GM23338 (cell line): Measurements from ENCODE around the gene RWDD1. TPM values are rescaled to one million over a fixed set of nuclear protein-coding genes. Genes with fewer than 3 reads are reported as not detected.

Experiments used
- ATAC-seq: fragments of 200-7000 bp; cut with Tn5 transposase; 3 replicates; pipeline ENCODE4 v1.9.1; 2020
- DNase-seq: peaks from one replicate; pipeline ENCODE4 v3.0.0-alpha.2; 2015; ENCODE audit warnings: low spot score
- H2AFZ ChIP-seq: fragments of 200-600 bp; sonication (generic); 2 replicates; pipeline ENCODE4 v1.8.0; 2016; ENCODE audit warnings: antibody characterized with exemption, mild to moderate bottlenecking, moderate library complexity
- H3F3A ChIP-seq: fragments of 200-600 bp; sonication (generic); replicated peaks from 2 replicates; pipeline ENCODE4 v1.8.0; 2017; ENCODE audit warnings: antibody characterized with exemption, mixed run types, low read depth
- H3K27ac ChIP-seq: fragments of 200-600 bp; sonication (generic); 2 replicates; pipeline ENCODE4 v1.6.1; 2016; ENCODE audit warnings: low read depth
- H3K27me3 ChIP-seq: fragments of 200-600 bp; sonication (generic); 2 replicates; pipeline ENCODE4 v1.8.0; 2016; ENCODE audit warnings: mild to moderate bottlenecking, mixed run types, moderate library complexity; ENCODE audit not compliant: insufficient read depth
- H3K36me3 ChIP-seq: fragments of 200-600 bp; sonication (generic); 2 replicates; pipeline ENCODE4 v1.8.0; 2016; ENCODE audit warnings: mild to moderate bottlenecking; ENCODE audit not compliant: insufficient read depth
- H3K4me1 ChIP-seq: fragments of 200-600 bp; sonication (generic); 2 replicates; pipeline ENCODE4 v1.8.0; 2016; ENCODE audit warnings: mild to moderate bottlenecking, moderate library complexity; ENCODE audit not compliant: insufficient read depth
- H3K4me2 ChIP-seq: fragments of 200-600 bp; sonication (generic); 2 replicates; pipeline ENCODE4 v1.7.1; 2017; ENCODE audit warnings: mixed run types
- H3K4me3 ChIP-seq: fragments of 200-600 bp; sonication (generic); 2 replicates; pipeline ENCODE4 v1.6.1; 2016; ENCODE audit warnings: mixed run types
- H3K79me2 ChIP-seq: fragments of 200-600 bp; sonication (generic); replicated peaks from 2 replicates; pipeline ENCODE4 v1.8.0; 2017; ENCODE audit warnings: mild to moderate bottlenecking; ENCODE audit not compliant: insufficient read depth
- H3K9me2 ChIP-seq: fragments of 200-600 bp; sonication (generic); 2 replicates; pipeline ENCODE4 v1.8.0; 2017; ENCODE audit not compliant: insufficient read depth
- H4K20me1 ChIP-seq: fragments of 200-600 bp; sonication (generic); replicated peaks from 2 replicates; pipeline ENCODE4 v1.8.0; 2017; ENCODE audit warnings: mild to moderate bottlenecking; ENCODE audit not compliant: insufficient read depth
- H3K27ac Mint-ChIP-seq: 2 replicates; pipeline ENCODE4 v1.8.0; 2020; ENCODE audit warnings: inconsistent platforms, mild to moderate bottlenecking, moderate library complexity, mixed read lengths
- H3K27me3 Mint-ChIP-seq: 3 replicates; pipeline ENCODE4 v1.8.0; 2022; ENCODE audit warnings: low read depth, mild to moderate bottlenecking, moderate library complexity, mixed read lengths, inconsistent platforms; ENCODE audit not compliant: insufficient read depth, poor library complexity
- H3K36me3 Mint-ChIP-seq: 3 replicates; pipeline ENCODE4 v1.8.0; 2021; ENCODE audit warnings: low read depth, mild to moderate bottlenecking, inconsistent platforms, moderate library complexity, mixed read lengths
- H3K4me1 Mint-ChIP-seq: 3 replicates; pipeline ENCODE4 v1.8.0; 2020; ENCODE audit warnings: mild to moderate bottlenecking, inconsistent platforms, mixed read lengths
- H3K4me3 Mint-ChIP-seq: 3 replicates; pipeline ENCODE4 v1.8.0; 2021; ENCODE audit warnings: moderate library complexity, mild to moderate bottlenecking, inconsistent platforms, mixed read lengths
- H3K9me3 Mint-ChIP-seq: 3 replicates; pipeline ENCODE4 v1.8.0; 2020; ENCODE audit warnings: moderate library complexity, mild to moderate bottlenecking, inconsistent platforms, mixed read lengths
- CREB1 ChIP-seq: fragments of 250-450 bp; sonication (Bioruptor Pico); IDR thresholded peaks from 2 replicates; pipeline ENCODE4 v1.5.0; 2020; ENCODE audit warnings: low read depth, mild to moderate bottlenecking, moderate library complexity
- CTCF ChIP-seq, 2 experiments: fragments of 200-600 bp in 1 of 2; sonication (generic) in 1 of 2; conservative IDR thresholded peaks; 2 replicates each; pipeline versions ENCODE4 v1.5.1 to v1.6.1; 2016 to 2017; ENCODE audit warnings: antibody characterized with exemption in 2 of 2, low read depth in 2 of 2, mild to moderate bottlenecking in 2 of 2, moderate library complexity in 1 of 2
- EZH2 ChIP-seq: fragments of 200-600 bp; sonication (generic); IDR thresholded peaks from one replicate; pipeline ENCODE4 v1.8.0; 2017; ENCODE audit warnings: antibody characterized with exemption, mild to moderate bottlenecking, low read depth; ENCODE audit not compliant: unreplicated experiment
- EZH2phosphoT487 ChIP-seq: fragments of 200-600 bp; sonication (generic); IDR thresholded peaks from one replicate; pipeline ENCODE4 v1.8.1; 2018; ENCODE audit warnings: antibody characterized with exemption; ENCODE audit not compliant: unreplicated experiment
- NANOG ChIP-seq: IDR thresholded peaks from 2 replicates; pipeline ENCODE4 v1.6.1; 2016; ENCODE audit warnings: antibody characterized with exemption, borderline replicate concordance
- POLR2AphosphoS5 ChIP-seq: IDR thresholded peaks from 2 replicates; pipeline ENCODE4 v1.6.1; 2016; ENCODE audit warnings: antibody characterized with exemption, low read depth
- REST ChIP-seq: IDR thresholded peaks from one replicate; pipeline ENCODE4 v1.6.1; 2018; ENCODE audit warnings: antibody characterized with exemption; ENCODE audit not compliant: unreplicated experiment
- STAT1 ChIP-seq: IDR thresholded peaks from one replicate; pipeline ENCODE4 v1.6.1; 2016; ENCODE audit warnings: antibody characterized with exemption; ENCODE audit not compliant: unreplicated experiment
- ZNF114 ChIP-seq: fragments of 250-450 bp; sonication (Bioruptor Pico); IDR thresholded peaks from 2 replicates; pipeline ENCODE4 v1.5.0; 2020; ENCODE audit warnings: mild to moderate bottlenecking, moderate library complexity
- ZNF331 ChIP-seq: fragments of 250-450 bp; sonication (Bioruptor Pico); IDR thresholded peaks from 2 replicates; pipeline ENCODE4 v1.5.0; 2020; ENCODE audit warnings: low read depth, mild to moderate bottlenecking, moderate library complexity
- polyA plus RNA-seq: library from polyadenylated mRNA; unstranded; fragments of >200 nt; fragmentation: Nextera tagmentation; extraction: Ambion mirVana; gene quantifications from 2 replicates; pipeline ENCODE4 v1.2.1, GENCODE V29; 2016
- total RNA-seq: library from RNA; depleted of rRNA; stranded (reverse); fragments of >200 nt; shearing (Covaris generic); gene quantifications from 2 replicates; pipeline ENCODE4 v1.2.3, GENCODE V29; 2014
- TF ChIP-seq, protein P1 (sequence below): IDR thresholded peaks from 2 replicates; pipeline ENCODE4 v1.6.1; 2016; ENCODE audit warnings: antibody characterized with exemption

RWDD1 gene
- total and polyA plus RNA-seq, 2 experiments from 2014 or later: 20.2 to 171 TPM

DNA sequence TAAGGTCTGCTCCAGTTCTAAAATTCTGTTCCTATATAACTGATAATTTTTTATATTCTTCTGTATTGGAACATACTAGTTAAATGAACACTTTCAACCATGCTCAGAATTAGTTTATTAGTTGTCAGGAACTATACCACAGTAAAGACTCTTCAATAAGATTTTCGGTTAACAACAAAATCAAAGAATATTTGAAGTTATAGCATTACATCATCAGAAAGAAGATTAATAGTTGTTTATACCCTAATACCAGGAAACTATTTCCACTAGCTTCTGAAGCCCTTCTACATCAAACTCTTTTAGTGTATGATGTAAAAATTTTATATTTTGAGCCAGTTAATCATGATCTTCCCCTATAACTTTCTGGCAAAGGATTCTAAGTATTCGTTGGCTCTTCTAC is 11.2 kb upstream of the RWDD1 start:
- no peaks in the 10 kb centered on the region for H3K36me3 Mint-ChIP-seq
- Histone ChIP-seq H2AFZ (no peak overlapping the region), H3K4me1 (no peaks in the 10 kb centered on the region), H4K20me1 (no peaks in the 10 kb centered on the region), H3K27ac (no peak overlapping the region), H3K9me2 (no peaks in the 10 kb centered on the region), H3K27me3 (no peaks in the 10 kb centered on the region), H3K4me3 (no peak overlapping the region), H3K36me3 (no peaks in the 10 kb centered on the region), H3K4me2 (no peak overlapping the region), H3F3A (no peaks in the 10 kb centered on the region), H3K79me2 (no peaks in the 10 kb centered on the region)
- H3K27me3 Mint-ChIP-seq: no peaks in the 10 kb centered on the region
- ATAC-seq: no peak
- H3K9me3 Mint-ChIP-seq: no peaks in the 10 kb centered on the region
- no peak overlapping the region for H3K27ac Mint-ChIP-seq
- DNase-seq: no peak
- H3K4me1 Mint-ChIP-seq: peaks cover 4% of the 10 kb centered on the region; the same call in 2 of the 3 replicates
- H3K4me3 Mint-ChIP-seq: no peak overlapping the region
- TF ChIP-seq ZNF331 (no peak), ZNF114 (no peak), POLR2AphosphoS5 (no peak), EZH2 (no peak), CREB1 (CRISPR knock-in tag) (no peak)

DNA sequence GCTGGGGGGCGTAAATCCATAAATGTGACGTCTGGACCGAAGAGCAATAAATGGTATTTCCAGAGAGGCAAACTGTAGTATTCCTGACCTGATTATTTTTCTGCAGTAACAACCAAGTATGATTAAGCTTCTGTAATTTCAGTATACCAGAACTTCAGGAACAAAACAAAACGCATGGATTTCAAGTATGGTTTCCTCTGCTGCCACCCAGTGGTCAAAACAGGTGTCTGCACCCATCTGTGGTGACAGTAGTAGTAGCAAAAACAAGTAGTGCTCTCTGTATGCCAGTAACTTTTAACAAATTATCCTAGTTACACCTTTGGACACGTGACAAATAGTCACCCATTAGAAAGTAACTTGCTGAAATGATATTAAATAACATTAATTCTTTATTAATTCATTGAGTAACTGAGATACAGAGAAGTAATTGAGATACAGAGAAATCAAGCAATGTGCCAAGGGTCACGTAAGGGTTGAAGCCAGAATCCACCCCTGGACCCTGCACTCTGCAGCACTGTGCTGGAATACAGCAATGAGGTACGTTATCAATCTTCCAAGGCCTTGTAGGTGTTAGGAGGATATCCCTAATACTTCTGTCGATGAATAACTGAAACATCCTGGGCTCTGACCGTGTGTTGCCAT is 9.8 kb upstream of the RWDD1 start:
- H3K36me3 ChIP-seq: no peaks in the 10 kb centered on the region
- H3K79me2 ChIP-seq: no peaks in the 10 kb centered on the region
- peak; percentile 72 for ATAC-seq
- Mint-ChIP-seq H3K4me3 (peak overlapping the region; percentile 37; the same call in 2 of the 3 replicates), H3K27ac (peak overlapping the region; percentile 34; the same call in 1 of the 2 replicates), H3K27me3 (no peaks in the 10 kb centered on the region), H3K36me3 (no peaks in the 10 kb centered on the region), H3K9me3 (no peaks in the 10 kb centered on the region), H3K4me1 (peaks cover 4% of the 10 kb centered on the region; the same call in 2 of the 3 replicates)
- no peak overlapping the region for H3K4me3 ChIP-seq
- no peaks in the 10 kb centered on the region for H3K27me3 ChIP-seq
- DNase-seq: peak; percentile 74
- H2AFZ ChIP-seq: peak overlapping the region; percentile 4; the same call in 1 of the 2 replicates
- no peaks in the 10 kb centered on the region for H3K4me1 ChIP-seq
- TF ChIP-seq EZH2phosphoT487 (no peak), STAT1 (no peak), CTCF (conservative IDR thresholded peaks at IDR 0.05; ENCODE audit: low read depth in 2 of 2) (peak; percentile 93 to 97), REST (no peak), NANOG (no peak), EZH2 (no peak), POLR2AphosphoS5 (no peak), ZNF331 (no peak)
- TF ChIP-seq, protein P1, sequence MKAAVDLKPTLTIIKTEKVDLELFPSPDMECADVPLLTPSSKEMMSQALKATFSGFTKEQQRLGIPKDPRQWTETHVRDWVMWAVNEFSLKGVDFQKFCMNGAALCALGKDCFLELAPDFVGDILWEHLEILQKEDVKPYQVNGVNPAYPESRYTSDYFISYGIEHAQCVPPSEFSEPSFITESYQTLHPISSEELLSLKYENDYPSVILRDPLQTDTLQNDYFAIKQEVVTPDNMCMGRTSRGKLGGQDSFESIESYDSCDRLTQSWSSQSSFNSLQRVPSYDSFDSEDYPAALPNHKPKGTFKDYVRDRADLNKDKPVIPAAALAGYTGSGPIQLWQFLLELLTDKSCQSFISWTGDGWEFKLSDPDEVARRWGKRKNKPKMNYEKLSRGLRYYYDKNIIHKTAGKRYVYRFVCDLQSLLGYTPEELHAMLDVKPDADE: no peak
- H4K20me1 ChIP-seq: no peaks in the 10 kb centered on the region
- no peak overlapping the region for H3K27ac ChIP-seq
- no peak overlapping the region for H3K4me2 ChIP-seq
- no peaks in the 10 kb centered on the region for H3K9me2 ChIP-seq
- H3F3A ChIP-seq: no peaks in the 10 kb centered on the region
